Neuronal stem cell (in vitro differentiated cells): ENCODE results near the gene AKT1S1.

Experiments
- DNase-seq: peaks from one replicate; pipeline ENCODE4 v3.0.0-alpha.2; 2013; ENCODE audit warnings: low spot score
- H2AFZ ChIP-seq: one replicate; pipeline ENCODE4 v1.6.1; 2013; ENCODE audit warnings: mild to moderate bottlenecking, low read length, inconsistent platforms
- H2AK5ac ChIP-seq: 2 replicates; pipeline ENCODE4 v1.6.1; 2013; ENCODE audit warnings: low read depth, mild to moderate bottlenecking, inconsistent platforms, low read length, moderate library complexity, mixed read lengths
- H2BK120ac ChIP-seq: 2 replicates; pipeline ENCODE4 v1.6.1; 2013; ENCODE audit warnings: low read depth, mild to moderate bottlenecking, inconsistent platforms, low read length, moderate library complexity, mixed read lengths
- H2BK12ac ChIP-seq: one replicate; pipeline ENCODE4 v1.6.1; 2013; ENCODE audit warnings: low read length, inconsistent platforms
- H2BK15ac ChIP-seq: 2 replicates; pipeline ENCODE4 v1.6.1; 2013; ENCODE audit warnings: mild to moderate bottlenecking, low read length, inconsistent platforms, mixed read lengths
- H2BK5ac ChIP-seq: one replicate; pipeline ENCODE4 v1.6.1; 2013; ENCODE audit warnings: inconsistent platforms, mild to moderate bottlenecking, low read length, moderate library complexity
- H3K14ac ChIP-seq: one replicate; pipeline ENCODE4 v1.6.1; 2013; ENCODE audit warnings: low read length, inconsistent platforms
- H3K18ac ChIP-seq: 2 replicates; pipeline ENCODE4 v1.6.1; 2013; ENCODE audit warnings: low read length, inconsistent platforms
- H3K23ac ChIP-seq: 2 replicates; pipeline ENCODE4 v1.6.1; 2013; ENCODE audit warnings: low read depth, mild to moderate bottlenecking, mixed read lengths, low read length, inconsistent platforms; ENCODE audit not compliant: poor library complexity
- H3K27ac ChIP-seq: replicated peaks from 3 replicates; pipeline ENCODE4 v1.5.1; 2013; ENCODE audit warnings: low read length, inconsistent platforms
- H3K27me3 ChIP-seq, 3 experiments: 2 replicates each; pipeline ENCODE4 v1.6.1; 2013; ENCODE audit warnings: low read length in 3 of 3, mild to moderate bottlenecking in 2 of 3, inconsistent platforms in 1 of 3, low read depth in 1 of 3, mixed read lengths in 1 of 3, moderate library complexity in 1 of 3; ENCODE audit not compliant: control insufficient read depth in 3 of 3, insufficient read depth in 3 of 3
- H3K36me3 ChIP-seq, 2 donors: replicated peaks in 1 of 2; 2 replicates each; pipeline ENCODE4 v1.6.1; 2013; ENCODE audit warnings: low read length in 2 of 2; ENCODE audit not compliant: control insufficient read depth in 2 of 2, insufficient read depth in 2 of 2
- H3K4ac ChIP-seq: 2 replicates; pipeline ENCODE4 v1.6.1; 2013; ENCODE audit warnings: inconsistent platforms, mild to moderate bottlenecking, low read length, moderate library complexity
- H3K4me1 ChIP-seq, 2 donors: 1 replicate in 1 of 2; 2 replicates in 1 of 2; pipeline ENCODE4 v1.6.1; 2013; ENCODE audit warnings: low read length in 2 of 2, low read depth in 1 of 2; ENCODE audit not compliant: control insufficient read depth in 2 of 2, insufficient read depth in 1 of 2
- H3K4me2 ChIP-seq: one replicate; pipeline ENCODE4 v1.6.1; 2013; ENCODE audit warnings: mild to moderate bottlenecking, low read length, inconsistent platforms; ENCODE audit not compliant: insufficient read depth, poor library complexity, severe bottlenecking
- H3K4me3 ChIP-seq, 2 donors: 2 replicates each; pipeline ENCODE4 v1.5.1; 2013; ENCODE audit warnings: low read length in 2 of 2, mild to moderate bottlenecking in 2 of 2, inconsistent platforms in 1 of 2, moderate library complexity in 1 of 2
- H3K79me1 ChIP-seq: one replicate; pipeline ENCODE4 v1.6.1; 2013; ENCODE audit warnings: low read depth, mild to moderate bottlenecking, inconsistent platforms, low read length, moderate library complexity
- H3K9ac ChIP-seq: one replicate; pipeline ENCODE4 v1.6.1; 2013; ENCODE audit warnings: mild to moderate bottlenecking, low read depth, low read length, inconsistent platforms; ENCODE audit not compliant: poor library complexity
- H3K9me3 ChIP-seq, 2 donors: replicated peaks in 1 of 2; 2 replicates each; pipeline versions ENCODE3 to v1.6.1; 2013; ENCODE audit warnings: low read length in 2 of 2, mild to moderate bottlenecking in 2 of 2, inconsistent platforms in 1 of 2, low read depth in 1 of 2, mixed read lengths in 1 of 2, moderate library complexity in 1 of 2; ENCODE audit not compliant: control insufficient read depth in 2 of 2, insufficient read depth in 1 of 2
- H4K8ac ChIP-seq: one replicate; pipeline ENCODE4 v1.6.1; 2013; ENCODE audit warnings: low read depth, mild to moderate bottlenecking, inconsistent platforms, low read length, moderate library complexity
- H4K91ac ChIP-seq: one replicate; pipeline ENCODE4 v1.6.1; 2013; ENCODE audit warnings: low read length, low read depth, mild to moderate bottlenecking, inconsistent platforms; ENCODE audit not compliant: poor library complexity
- WGBS, 2 donors: extraction: QIAGEN DNeasy Blood & Tissue Kit; methylation state at CpG; one replicate each; pipeline ENCODE4 v1.1.7; 2013; ENCODE audit warnings: missing lambda C conversion rate in 2 of 2, mixed read lengths in 1 of 2; ENCODE audit not compliant: insufficient read length in 2 of 2, insufficient replicate concordance in 1 of 2; ENCODE audit errors: extremely low coverage in 2 of 2; 5-methylcytosine and 5-hydroxymethylcytosine counted together

Gene AKT1S1

GRCh38 chr19:49856574-49857021 lies 20.6 kb downstream of the AKT1S1 start:
- no peak for DNase-seq
- Histone ChIP-seq H2BK12ac (no peak overlapping the region), H3K14ac (no peak overlapping the region), H2AK5ac (no peak overlapping the region), H4K8ac (no peak overlapping the region), H2BK5ac (peak overlapping the region; percentile 35), H3K4me3 (no peak overlapping the region), H3K4me2 (no peak overlapping the region), H2BK15ac (no peak overlapping the region), H3K36me3 (peaks cover 69 to 94% of the 10 kb centered on the region in 2 donors), H2BK120ac (no peak overlapping the region), H3K4me1 (peaks cover 9 to 14% of the 10 kb centered on the region in 2 donors), H3K9ac (no peak overlapping the region), H4K91ac (no peak overlapping the region), H2AFZ (no peak overlapping the region), H3K27ac (no peak overlapping the region), H3K27me3 (no peaks in the 10 kb centered on the region), H3K4ac (no peak overlapping the region), H3K23ac (peak overlapping the region; percentile 97), H3K9me3 (no peaks in the 10 kb centered on the region), H3K79me1 (peaks cover 24% of the 10 kb centered on the region), H3K18ac (no peak overlapping the region)
- WGBS, 2 donors = no CpG with 5 or more reads among the region's 18 CpGs

GRCh38 chr19:49855676-49856573 lies 21.2 kb downstream of the AKT1S1 start:
- Histone ChIP-seq H3K9ac (peak overlapping the region; percentile 60), H4K91ac (no peak overlapping the region), H3K9me3 (no peaks in the 10 kb centered on the region), H3K23ac (peak overlapping the region; percentile 97), H3K79me1 (peaks cover 26% of the 10 kb centered on the region), H2BK15ac (no peak overlapping the region), H2BK12ac (no peak overlapping the region), H3K14ac (no peak overlapping the region), H3K27me3 (no peaks in the 10 kb centered on the region), H3K4me2 (no peak overlapping the region), H3K36me3 (peaks cover 67 to 89% of the 10 kb centered on the region in 2 donors), H2AFZ (no peak overlapping the region), H2BK120ac (no peak overlapping the region), H2BK5ac (peak overlapping the region; percentile 35), H3K27ac (no peak overlapping the region), H4K8ac (peak overlapping the region; percentile 43), H3K18ac (no peak overlapping the region), H3K4me3 (no peak overlapping the region), H3K4me1 (peaks cover 9 to 14% of the 10 kb centered on the region in 2 donors), H2AK5ac (no peak overlapping the region), H3K4ac (no peak overlapping the region)
- WGBS, 2 donors = no CpG with 5 or more reads among the region's 21 CpGs
- no peak for DNase-seq

- Histone ChIP-seq H3K36me3 (peaks cover 60 to 83% of the 10 kb centered on the region in 2 donors), H3K4me3 (no peak overlapping the region), H4K8ac (peak overlapping the region; percentile 6), H2BK15ac (no peak overlapping the region), H3K23ac (peak overlapping the region; percentile 50), H3K79me1 (peaks cover 26% of the 10 kb centered on the region), H3K4ac (no peak overlapping the region), H3K27me3 (no peaks in the 10 kb centered on the region), H3K4me2 (no peak overlapping the region), H3K9me3 (no peaks in the 10 kb centered on the region), H4K91ac (no peak overlapping the region), H3K9ac (no peak overlapping the region), H3K4me1 (peaks cover 9 to 15% of the 10 kb centered on the region in 2 donors), H2BK12ac (no peak overlapping the region), H3K27ac (no peak overlapping the region), H2BK5ac (peak overlapping the region; percentile 32), H3K18ac (no peak overlapping the region), H2BK120ac (no peak overlapping the region), H2AFZ (no peak overlapping the region), H3K14ac (no peak overlapping the region), H2AK5ac (no peak overlapping the region)
- no CpG with 5 or more reads among the region's 12 CpGs for WGBS, 2 donors
- no peak for DNase-seq
Observed at GRCh38 chr19:49855277-49855675, 21.9 kb downstream of the AKT1S1 start.
